GM12801 (cell line): Measurements from ENCODE around the gene BGN.

Experiments used
- CTCF ChIP-seq: IDR thresholded peaks from one replicate; pipeline ENCODE4 v1.5.1; 2011; ENCODE audit warnings: control low read depth; ENCODE audit not compliant: insufficient read length; ENCODE audit errors: extremely low read depth

BGN gene

GRCh38 chrX:153533091-153533490 lies 38.3 kb downstream of the BGN start:
- no peak for TF ChIP-seq CTCF

- TF ChIP-seq CTCF, result no peak
Observed at GRCh38 chrX:153537080-153537479, 42.3 kb downstream of the BGN start.

GRCh38 chrX:153537526-153538295 lies 42.9 kb downstream of the BGN start:
- no peak for TF ChIP-seq CTCF

- TF ChIP-seq CTCF, result no peak
Observed at GRCh38 chrX:153538424-153538823, 43.6 kb downstream of the BGN start.

- no peak for TF ChIP-seq CTCF
Observed at GRCh38 chrX:153539171-153539978, 44.6 kb downstream of the BGN start.

GRCh38 chrX:153539979-153540358 lies 45.2 kb downstream of the BGN start:
- no peak for TF ChIP-seq CTCF

GRCh38 chrX:153544727-153545126 lies 49.9 kb downstream of the BGN start:
- no peak for TF ChIP-seq CTCF
